Tibial nerve (tissue), 3 donors: ENCODE results near the gene CFD.

ENCODE experiments used
- CTCF ChIP-seq, 5 experiments: fragments of 200-600 bp in 3 of 5; fragments of 450-650 bp in 2 of 5; sonication (generic) in 3 of 5; IDR thresholded peaks; one replicate each; pipeline ENCODE4 v1.5.1; 2016 to 2019; ENCODE audit warnings: antibody characterized with exemption in 5 of 5, mild to moderate bottlenecking in 3 of 5, moderate library complexity in 2 of 5
- POLR2A ChIP-seq, 2 donors: fragments of 450-650 bp; IDR thresholded peaks; one replicate each; pipeline ENCODE4 v1.6.1; 2017; ENCODE audit warnings: antibody characterized with exemption in 2 of 2, mild to moderate bottlenecking in 2 of 2, moderate library complexity in 2 of 2

DNA sequence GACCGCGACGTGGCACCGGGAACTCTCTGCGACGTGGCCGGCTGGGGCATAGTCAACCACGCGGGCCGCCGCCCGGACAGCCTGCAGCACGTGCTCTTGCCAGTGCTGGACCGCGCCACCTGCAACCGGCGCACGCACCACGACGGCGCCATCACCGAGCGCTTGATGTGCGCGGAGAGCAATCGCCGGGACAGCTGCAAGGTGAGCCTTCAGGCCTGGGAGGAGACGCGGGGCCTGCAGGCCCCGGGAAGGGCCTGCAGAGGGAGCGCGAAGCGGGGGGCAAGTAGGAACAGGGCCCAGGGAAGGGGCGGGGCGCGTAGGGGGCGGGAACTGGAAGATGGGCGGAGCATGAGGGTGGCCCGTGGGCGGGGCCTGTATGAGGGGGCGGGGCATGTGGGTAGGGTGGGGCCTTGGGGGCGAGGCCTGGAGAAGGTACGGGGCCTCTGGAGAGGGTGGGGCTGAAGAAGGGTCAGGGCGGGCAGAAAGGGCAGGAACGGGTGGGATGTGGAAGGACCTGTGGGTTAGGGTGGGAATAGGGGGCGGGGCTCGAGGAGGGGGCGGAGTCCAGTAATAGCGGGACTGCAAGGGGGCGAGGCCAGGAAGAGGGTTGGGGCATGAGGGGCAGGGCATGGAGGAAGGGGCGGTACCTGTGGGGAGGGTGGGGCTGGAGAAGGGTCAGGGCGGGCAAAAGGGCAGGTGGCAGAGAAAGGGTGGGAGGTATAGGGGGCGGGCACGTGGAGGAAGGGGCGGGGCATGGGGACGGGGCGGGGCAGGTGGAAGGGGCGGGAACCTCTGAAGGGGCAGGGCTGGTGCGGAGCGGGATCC, 2.5 kb downstream of the CFD start:
- TF ChIP-seq CTCF (IDR thresholded peaks at IDR 0.05) (no peak), POLR2A (IDR thresholded peaks at IDR 0.05) (no peak)
